ENCODE data around the gene DCXR. TPM values are rescaled to one million over a fixed set of nuclear protein-coding genes. Genes with fewer than 3 reads are reported as not detected.

The DCXR gene
- total and polyA plus RNA-seq, 2 donors (not counting 1 experiment from before 2014, with no cell fraction given), result 63.9 to 143 TPM

GRCh38 chr17:82070611-82071010, 33.1 kb upstream of the DCXR start:
- Histone ChIP-seq H3K36me3 (replicated peaks in 1 of 2; ENCODE audit: control extremely low read depth in 1 of 2, control insufficient read depth in 1 of 2, extremely low read depth in 1 of 2, insufficient read depth in 2 of 2, low read length in 1 of 2) (no peaks in the 10 kb centered on the region), H3K4me1 (ENCODE audit: control insufficient read depth in 2 of 2, insufficient read depth in 2 of 2, low read length in 2 of 2) (peaks cover 8 to 9% of the 10 kb centered on the region in 2 donors), H3K79me2 (ENCODE audit: control insufficient read depth, insufficient read depth, low read length) (peaks cover 12% of the 10 kb centered on the region), H3K4me2 (replicated peaks; ENCODE audit: low read depth, low read length, poor library complexity, severe bottlenecking) (no peak overlapping the region), H2AFZ (ENCODE audit: insufficient read depth, low read depth, low read length, poor library complexity, severe bottlenecking) (no peak overlapping the region), H3K27ac (ENCODE audit: low read length in 2 of 2) (no peak overlapping the region), H4K20me1 (ENCODE audit: control insufficient read depth, insufficient read depth, low read length, poor library complexity, severe bottlenecking) (no peaks in the 10 kb centered on the region), H3K9ac (ENCODE audit: low read length) (no peak overlapping the region), H3K9me3 (ENCODE audit: control extremely low read depth in 1 of 3, control insufficient read depth in 2 of 3, insufficient read depth in 1 of 3, low read length in 2 of 3) (no peaks in the 10 kb centered on the region), H3K27me3 (replicated peaks in 1 of 4; ENCODE audit: control extremely low read depth in 1 of 4, control insufficient read depth in 3 of 4, insufficient read depth in 4 of 4, low read length in 3 of 4) (no peaks in the 10 kb centered on the region), H3K4me3 (ENCODE audit: control extremely low read depth in 1 of 5, extremely low read depth in 1 of 5, insufficient read depth in 1 of 5, low read depth in 2 of 5, low read length in 4 of 5) (no peak overlapping the region)
- no peak overlapping the region for H3K27ac Mint-ChIP-seq
- POLR2A ChIA-PET, result interaction anchor here (0.6 kb wide), 1 partner anchor 403 kb away, joined by 7 read pairs; no protein-coding TSS in a partner anchor
- no peak for ATAC-seq (ENCODE audit: low read depth)
- no peaks in the 10 kb centered on the region for H3K27me3 Mint-ChIP-seq
- H3K4me3 Mint-ChIP-seq, result no peak overlapping the region
- no peak for DNase-seq
- no peak for TF ChIP-seq EZH2 (IDR thresholded peaks at IDR 0.05; ENCODE audit: borderline replicate concordance, insufficient read depth, low read depth, low read length, poor library complexity, severe bottlenecking)
- no peak for TF ChIP-seq CTCF (IDR thresholded peaks at IDR 0.05)
- CTCF ChIA-PET, result no interaction called here
- intact Hi-C loops (cut with micrococcal nuclease), result no loop called here
- no peaks in the 10 kb centered on the region for H3K9me3 Mint-ChIP-seq (ENCODE audit: insufficient read depth)
- H3K4me1 Mint-ChIP-seq, result peaks cover 7% of the 10 kb centered on the region

- H3K36me3 ChIP-seq (replicated peaks in 1 of 2; ENCODE audit: control extremely low read depth in 1 of 2, control insufficient read depth in 1 of 2, extremely low read depth in 1 of 2, insufficient read depth in 2 of 2, low read length in 1 of 2), result peaks cover 0 to 13% of the 10 kb centered on the region in 2 experiments
- CTCF ChIA-PET, result interaction anchor here (1.0 to 1.3 kb wide), 3 partner anchors 10 to 40 kb away, joined by 3 read pairs; partner anchors contain the start of gene DCXR
- Mint-ChIP-seq H3K9me3 (ENCODE audit: insufficient read depth) (no peaks in the 10 kb centered on the region), H3K27me3 (no peaks in the 10 kb centered on the region), H3K27ac (peak within 1 kb of the TSS; percentile 89), H3K4me1 (peaks cover 15% of the 10 kb centered on the region), H3K4me3 (peak within 1 kb of the TSS; percentile 81)
- peak within 1 kb of the TSS; percentile 85 for H3K9ac ChIP-seq (ENCODE audit: low read length)
- no peaks in the 10 kb centered on the region for H3K9me3 ChIP-seq (ENCODE audit: control extremely low read depth in 1 of 3, control insufficient read depth in 2 of 3, insufficient read depth in 1 of 3, low read length in 2 of 3)
- peak; percentile 84 for DNase-seq
- peak; percentile 89 for ATAC-seq (ENCODE audit: low read depth)
- intact Hi-C loops (cut with micrococcal nuclease), result loop anchor here (1.0 kb wide), 2 partner anchors 14 to 33 kb away; partner anchors contain the start of genes FASN, GPS1 and RFNG
- peak within 1 kb of the TSS; percentile 79 to 90 for H3K27ac ChIP-seq (ENCODE audit: low read length in 2 of 2)
- peaks cover 12% of the 10 kb centered on the region for H3K79me2 ChIP-seq (ENCODE audit: control insufficient read depth, insufficient read depth, low read length)
- H3K4me2 ChIP-seq (replicated peaks; ENCODE audit: low read depth, low read length, poor library complexity, severe bottlenecking), result peak within 1 kb of the TSS; percentile 85
- no peaks in the 10 kb centered on the region for H3K27me3 ChIP-seq (replicated peaks in 1 of 4; ENCODE audit: control extremely low read depth in 1 of 4, control insufficient read depth in 3 of 4, insufficient read depth in 4 of 4, low read length in 3 of 4)
- WGBS (ENCODE audit: insufficient coverage), result 11% methylated on average over 88 of the region's 88 CpGs
- H3K4me3 ChIP-seq (ENCODE audit: control extremely low read depth in 1 of 5, extremely low read depth in 1 of 5, insufficient read depth in 1 of 5, low read depth in 2 of 5, low read length in 4 of 5), result peak within 1 kb of the TSS; percentile 18 to 76 (median 74)
- peak within 1 kb of the TSS; percentile 100 for H2AFZ ChIP-seq (ENCODE audit: insufficient read depth, low read depth, low read length, poor library complexity, severe bottlenecking)
- peaks cover 16 to 26% of the 10 kb centered on the region in 2 donors for H3K4me1 ChIP-seq (ENCODE audit: control insufficient read depth in 2 of 2, insufficient read depth in 2 of 2, low read length in 2 of 2)
- peaks cover 8% of the 10 kb centered on the region for H4K20me1 ChIP-seq (ENCODE audit: control insufficient read depth, insufficient read depth, low read length, poor library complexity, severe bottlenecking)
- POLR2A ChIA-PET, result interaction anchor here (1.1 to 1.4 kb wide), 3 partner anchors 16 to 33 kb away, joined by 3 to 4 read pairs (median 3); partner anchors contain the start of gene DCXR
- TF ChIP-seq CTCF (IDR thresholded peaks at IDR 0.05) (no peak), EZH2 (IDR thresholded peaks at IDR 0.05; ENCODE audit: borderline replicate concordance, insufficient read depth, low read depth, low read length, poor library complexity, severe bottlenecking) (no peak)
These were observed 28.3 kb upstream of the DCXR start, which contains the start of gene DUS1L for GRCh38 chr17:82065638-82066303. TSS of gene DUS1L (minus strand) at chr17:82065804. CDS start at chr17:82065059, 745 bp downstream.

Measured in B cell (primary cell).